Mesodermal cell (in vitro differentiated cells): ENCODE data around the gene CDH11.
A peak's percentile ranks its signal among the peaks of the same experiment; 100 is the strongest.

Source experiments
- H3K27ac ChIP-seq: 2 replicates; pipeline ENCODE4 v1.7.0; 2013; ENCODE audit warnings: mild to moderate bottlenecking, low read depth, low read length, moderate library complexity; ENCODE audit not compliant: severe bottlenecking
- H3K36me3 ChIP-seq: 2 replicates; pipeline ENCODE4 v1.7.1; 2013; ENCODE audit warnings: mild to moderate bottlenecking, low read length, moderate library complexity; ENCODE audit not compliant: control insufficient read depth, insufficient read depth
- H3K4me1 ChIP-seq: one replicate; pipeline ENCODE4 v1.7.1; 2013; ENCODE audit warnings: mild to moderate bottlenecking, low read length; ENCODE audit not compliant: insufficient read depth, control insufficient read depth, poor library complexity, severe bottlenecking
- H3K4me3 ChIP-seq: 2 replicates; pipeline ENCODE4 v1.7.0; 2013; ENCODE audit warnings: low read length, control low read depth, mild to moderate bottlenecking; ENCODE audit not compliant: insufficient read depth, poor library complexity, severe bottlenecking; ENCODE audit errors: extremely low read depth
- H3K9me3 ChIP-seq: 2 replicates; pipeline ENCODE4 v1.7.1; 2013; ENCODE audit warnings: mild to moderate bottlenecking, low read length, moderate library complexity; ENCODE audit not compliant: control insufficient read depth
- WGBS, 2 experiments: methylation state at CpG; one replicate each; pipeline ENCODE4 v1.1.5; 2013; ENCODE audit warnings: missing lambda C conversion rate in 2 of 2; ENCODE audit not compliant: insufficient coverage in 2 of 2; 5-methylcytosine and 5-hydroxymethylcytosine counted together

The CDH11 gene

GRCh38 chr16:65116818-65117430 is 4.9 kb downstream of the CDH11 start:
- Histone ChIP-seq H3K27ac (no peak overlapping the region), H3K4me3 (peak overlapping the region; percentile 23), H3K4me1 (peaks cover 30% of the 10 kb centered on the region), H3K9me3 (no peaks in the 10 kb centered on the region), H3K36me3 (peaks cover 83% of the 10 kb centered on the region)
- 85 to 98% methylated on average over 5 of the region's 5 CpGs for WGBS, 2 experiments

DNA sequence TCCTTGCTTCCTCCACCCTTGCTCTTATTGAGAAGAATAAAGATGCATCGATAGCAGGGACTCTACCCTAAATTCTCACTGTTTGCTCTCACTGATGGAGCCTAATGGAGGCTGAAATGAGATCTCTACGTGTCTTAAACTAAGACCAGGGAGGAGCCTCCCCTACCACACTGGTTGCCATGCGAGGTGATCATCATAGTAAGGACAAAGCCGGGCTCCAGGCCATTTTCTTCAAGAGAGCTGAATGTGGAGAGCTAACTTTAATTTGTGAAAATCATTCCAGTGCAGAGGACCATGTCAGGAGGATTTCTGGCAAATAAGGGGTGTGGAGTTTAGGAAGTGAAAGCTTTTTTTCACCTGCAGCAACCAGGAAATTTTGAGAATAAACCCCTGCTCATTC is 5.6 kb downstream of the CDH11 start:
- Histone ChIP-seq H3K4me3 (peak overlapping the region; percentile 23), H3K4me1 (peaks cover 30% of the 10 kb centered on the region), H3K36me3 (peaks cover 82% of the 10 kb centered on the region), H3K27ac (no peak overlapping the region), H3K9me3 (no peaks in the 10 kb centered on the region)
- 70% methylated on average over 2 of the region's 4 CpGs; no CpG with 5 or more reads in 1 of the 2 experiments for WGBS, 2 experiments

DNA sequence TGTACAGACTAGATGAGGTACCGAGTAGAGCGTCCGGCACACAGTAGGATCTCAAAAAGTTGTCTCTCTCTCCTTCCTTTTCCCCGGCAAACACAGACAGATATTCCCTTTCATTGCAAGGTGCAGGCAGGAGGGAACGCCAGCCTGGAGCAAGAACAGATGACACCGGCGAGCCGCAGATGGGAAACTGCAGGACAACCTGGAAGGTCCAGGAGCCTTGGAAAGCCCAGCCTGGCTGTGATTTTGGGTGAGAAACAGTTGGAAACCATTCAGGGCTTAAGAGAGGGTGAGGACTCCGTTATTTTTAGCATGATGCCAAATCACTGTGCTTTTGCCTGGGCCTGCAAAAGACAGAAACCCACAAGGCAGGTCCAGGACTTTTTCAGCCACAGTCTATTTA is 7.3 kb downstream of the CDH11 start:
- WGBS, 2 experiments: 97% methylated on average over 8 of the region's 9 CpGs
- H3K9me3 ChIP-seq: no peaks in the 10 kb centered on the region
- H3K27ac ChIP-seq: peak overlapping the region; percentile 29
- peaks cover 81% of the 10 kb centered on the region for H3K36me3 ChIP-seq
- H3K4me1 ChIP-seq: peaks cover 30% of the 10 kb centered on the region
- no peak overlapping the region for H3K4me3 ChIP-seq

DNA sequence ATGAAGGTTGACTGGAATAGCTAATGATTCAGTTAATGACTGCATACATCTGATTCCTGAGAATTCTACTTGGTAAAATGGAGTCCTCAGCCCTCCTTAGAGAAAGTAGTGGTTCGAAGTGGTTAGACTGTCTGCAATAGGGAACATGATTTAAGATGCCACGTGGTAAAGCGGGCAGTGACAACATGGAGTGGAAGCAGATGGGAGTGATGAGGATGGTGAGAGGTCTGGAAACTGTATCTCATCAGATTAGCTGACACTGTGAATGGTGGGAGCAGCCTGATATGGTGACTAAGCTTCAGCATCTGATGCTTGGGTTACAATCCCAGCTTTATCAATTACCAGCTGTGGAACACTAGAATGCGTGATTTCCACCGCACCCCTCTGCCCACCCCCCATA is 8.4 kb downstream of the CDH11 start:
- WGBS, 2 experiments: 95 to 100% methylated on average over 3 to 4 of the region's 5 CpGs
- Histone ChIP-seq H3K4me1 (peaks cover 30% of the 10 kb centered on the region), H3K4me3 (no peak overlapping the region), H3K27ac (no peak overlapping the region), H3K9me3 (no peaks in the 10 kb centered on the region), H3K36me3 (peaks cover 85% of the 10 kb centered on the region)

DNA sequence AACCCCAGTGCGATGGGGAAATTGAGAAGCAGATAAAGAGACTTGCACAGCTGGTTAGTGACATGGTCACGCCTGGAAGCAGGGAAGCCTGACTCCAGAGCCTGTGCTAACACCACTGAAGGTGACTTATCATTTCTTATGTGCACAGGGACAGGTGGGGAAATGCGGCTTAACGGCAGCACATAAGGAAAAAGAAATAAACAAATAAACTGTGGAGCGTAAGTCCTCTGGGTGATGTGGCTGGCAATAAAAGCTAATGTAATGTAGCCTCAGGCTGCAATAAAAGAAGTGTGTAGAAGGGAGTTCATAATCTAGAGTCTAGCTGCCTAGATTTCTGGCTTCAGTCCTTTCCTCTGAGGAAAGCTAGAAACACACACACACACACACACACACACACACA is 10.6 kb downstream of the CDH11 start:
- WGBS, 2 experiments: 95 to 100% methylated on average over 4 to 5 of the region's 5 CpGs
- Histone ChIP-seq H3K27ac (no peak overlapping the region), H3K9me3 (no peaks in the 10 kb centered on the region), H3K4me1 (peaks cover 19% of the 10 kb centered on the region), H3K36me3 (peaks cover 90% of the 10 kb centered on the region), H3K4me3 (no peak overlapping the region)

GRCh38 chr16:65106757-65107156 is 15.1 kb downstream of the CDH11 start:
- Histone ChIP-seq H3K27ac (no peak overlapping the region), H3K4me1 (no peaks in the 10 kb centered on the region), H3K9me3 (no peaks in the 10 kb centered on the region), H3K36me3 (peaks cover 80% of the 10 kb centered on the region), H3K4me3 (no peak overlapping the region)
- WGBS, 2 experiments: 71 to 100% methylated on average over 1 to 3 of the region's 3 CpGs

DNA sequence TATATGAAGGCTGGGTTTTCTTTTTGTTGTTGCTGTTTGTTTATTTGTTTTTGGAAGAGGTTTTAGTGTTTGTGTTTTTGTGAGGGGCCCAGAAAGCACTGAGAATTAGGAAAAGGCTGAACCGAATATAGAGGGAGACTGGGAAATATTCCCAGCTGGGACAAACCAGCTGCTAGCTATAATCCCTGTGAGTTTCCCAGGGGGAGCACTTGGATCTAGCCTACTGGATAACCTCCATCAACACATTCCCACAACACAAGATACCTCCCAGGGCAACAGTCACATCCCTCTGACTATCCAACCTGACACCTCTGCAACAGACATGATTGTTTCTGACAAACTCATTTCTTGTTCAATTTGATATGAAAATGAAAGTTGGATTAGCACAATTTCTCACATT is 16.7 kb downstream of the CDH11 start:
- H3K4me3 ChIP-seq: no peak overlapping the region

DNA sequence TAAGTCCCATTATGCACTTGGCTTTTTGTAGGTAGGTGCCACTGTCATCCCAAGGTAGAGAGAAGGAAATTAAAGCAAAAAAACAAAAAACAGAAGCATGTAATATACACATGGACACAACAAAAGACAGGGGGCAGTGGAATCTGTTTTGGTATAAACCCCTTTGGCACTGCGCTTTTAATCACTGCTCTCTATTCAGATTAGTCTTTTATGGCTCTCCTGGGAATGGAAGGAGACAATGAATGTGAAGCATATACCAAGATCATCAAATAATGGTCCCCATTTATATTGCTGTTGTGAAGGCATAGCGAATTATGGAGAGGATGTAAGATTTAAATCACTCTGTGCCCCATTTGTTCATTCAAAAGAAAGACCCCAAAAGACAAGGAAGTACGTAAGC is 17.4 kb downstream of the CDH11 start:
- Histone ChIP-seq H3K36me3 (peaks cover 84% of the 10 kb centered on the region), H3K27ac (no peak overlapping the region), H3K4me1 (no peaks in the 10 kb centered on the region), H3K4me3 (no peak overlapping the region), H3K9me3 (no peaks in the 10 kb centered on the region)
- 100% methylated on average over 1 of the region's 3 CpGs; no CpG with 5 or more reads in 1 of the 2 experiments for WGBS, 2 experiments

More for the DNA sequence above, 16.7 kb downstream of the CDH11 start:
- no peak overlapping the region for H3K27ac ChIP-seq
- peaks cover 85% of the 10 kb centered on the region for H3K36me3 ChIP-seq
- H3K9me3 ChIP-seq: no peaks in the 10 kb centered on the region
- H3K4me1 ChIP-seq: no peaks in the 10 kb centered on the region
- 100% methylated on average over 1 of the region's 1 CpG; no CpG with 5 or more reads in 1 of the 2 experiments for WGBS, 2 experiments

DNA sequence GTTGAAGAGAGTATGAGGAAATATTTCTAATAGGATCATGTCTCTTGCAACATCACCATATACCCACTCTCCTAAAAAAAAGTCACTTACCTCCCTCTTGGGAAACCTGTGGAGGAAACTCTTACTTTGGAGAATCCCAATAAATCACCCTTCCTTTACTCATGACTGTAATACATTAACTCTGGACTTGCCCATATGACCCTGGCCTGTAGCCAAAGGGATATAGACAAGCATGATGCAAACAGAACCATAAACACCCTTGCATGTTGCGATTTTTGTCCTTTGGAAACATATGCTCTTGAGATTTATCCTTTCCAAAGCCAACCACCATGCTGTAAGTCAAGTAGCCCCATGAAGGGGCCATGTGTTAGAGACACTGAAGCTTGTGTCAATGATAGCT is 19.5 kb downstream of the CDH11 start:
- no peak overlapping the region for H3K27ac ChIP-seq
- no peaks in the 10 kb centered on the region for H3K4me1 ChIP-seq
- peaks cover 84% of the 10 kb centered on the region for H3K36me3 ChIP-seq
- H3K4me3 ChIP-seq: no peak overlapping the region
- no peaks in the 10 kb centered on the region for H3K9me3 ChIP-seq
- 100% methylated on average over 1 of the region's 1 CpG; no CpG with 5 or more reads in 1 of the 2 experiments for WGBS, 2 experiments

DNA sequence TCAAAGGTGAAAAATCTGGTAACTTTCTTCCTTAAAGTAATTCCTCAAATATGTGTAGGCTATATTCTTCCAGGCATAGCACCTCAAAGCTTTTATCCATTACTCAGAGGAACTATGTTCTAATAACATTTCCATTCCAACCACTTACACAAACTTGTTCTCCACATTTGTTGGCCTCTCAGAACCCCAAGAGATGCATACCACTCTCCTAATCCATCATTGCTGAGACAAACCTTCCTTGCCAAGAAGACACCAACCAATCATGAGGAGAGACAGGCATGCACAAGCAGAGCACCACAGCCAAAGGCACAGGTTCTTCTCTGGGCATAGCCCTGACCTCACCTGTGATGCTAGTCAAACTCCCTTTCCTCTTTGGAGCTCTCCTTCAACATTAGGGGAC is 20.9 kb downstream of the CDH11 start:
- H3K4me1 ChIP-seq: no peaks in the 10 kb centered on the region
- no peak overlapping the region for H3K4me3 ChIP-seq
- no peaks in the 10 kb centered on the region for H3K9me3 ChIP-seq
- H3K27ac ChIP-seq: no peak overlapping the region
- H3K36me3 ChIP-seq: peaks cover 82% of the 10 kb centered on the region

- Histone ChIP-seq H3K9me3 (no peaks in the 10 kb centered on the region), H3K4me1 (no peaks in the 10 kb centered on the region), H3K27ac (no peak overlapping the region), H3K4me3 (no peak overlapping the region), H3K36me3 (peaks cover 85% of the 10 kb centered on the region)
- WGBS, 2 experiments: 100% methylated on average over 2 of the region's 2 CpGs
These were observed 22.3 kb downstream of the CDH11 start for GRCh38 chr16:65099607-65100006.
